ENCODE measurements around the gene RGS9BP. TPM values are rescaled to one million over a fixed set of nuclear protein-coding genes. Genes with fewer than 3 reads are reported as not detected.

The RGS9BP gene
- total RNA-seq, 4 donors from 2014 or later: 1.5 to 5.5 (median 3.9) TPM

DNA sequence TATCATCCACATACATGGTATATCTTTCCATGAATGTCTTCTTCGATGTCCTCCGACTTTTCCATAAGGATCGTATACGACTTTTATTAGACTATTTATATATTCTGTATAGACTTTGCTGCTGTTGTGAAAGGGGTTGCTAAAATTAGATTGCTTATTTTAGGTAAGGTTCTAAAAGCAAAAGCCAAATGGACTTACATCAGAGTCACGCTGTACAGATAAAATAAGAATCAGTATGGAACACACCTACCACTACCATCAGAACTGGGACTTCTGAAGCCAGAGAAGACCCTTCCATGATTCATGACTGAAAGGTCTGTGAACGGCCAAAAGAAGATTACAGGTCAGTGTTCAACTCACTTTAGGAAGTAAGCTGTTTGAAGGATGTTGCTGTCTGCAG lies 9.6 kb upstream of the RGS9BP start:
- intact Hi-C loops (cut with DNase I): no loop called here
- Histone ChIP-seq H3K36me3 (peaks cover 0 to 15% (median 4%) of the 10 kb centered on the region in 4 donors), H3K4me3 (no peak overlapping the region), H3K9me3 (no peaks in the 10 kb centered on the region), H3K27ac (replicated peaks in 1 of 4) (no peak overlapping the region), H3K27me3 (no peaks in the 10 kb centered on the region), H3K4me1 (peaks cover 12 to 34% (median 19%) of the 10 kb centered on the region in 4 donors)
- WGBS: 67% methylated on average over 6 of the region's 6 CpGs
- TF ChIP-seq POLR2A (IDR thresholded peaks at IDR 0.05; ENCODE audit: low read depth) (no peak), POLR2AphosphoS5 (IDR thresholded peaks at IDR 0.05) (no peak), EP300 (IDR thresholded peaks at IDR 0.05) (no peak)
- TF ChIP-seq, protein P1, sequence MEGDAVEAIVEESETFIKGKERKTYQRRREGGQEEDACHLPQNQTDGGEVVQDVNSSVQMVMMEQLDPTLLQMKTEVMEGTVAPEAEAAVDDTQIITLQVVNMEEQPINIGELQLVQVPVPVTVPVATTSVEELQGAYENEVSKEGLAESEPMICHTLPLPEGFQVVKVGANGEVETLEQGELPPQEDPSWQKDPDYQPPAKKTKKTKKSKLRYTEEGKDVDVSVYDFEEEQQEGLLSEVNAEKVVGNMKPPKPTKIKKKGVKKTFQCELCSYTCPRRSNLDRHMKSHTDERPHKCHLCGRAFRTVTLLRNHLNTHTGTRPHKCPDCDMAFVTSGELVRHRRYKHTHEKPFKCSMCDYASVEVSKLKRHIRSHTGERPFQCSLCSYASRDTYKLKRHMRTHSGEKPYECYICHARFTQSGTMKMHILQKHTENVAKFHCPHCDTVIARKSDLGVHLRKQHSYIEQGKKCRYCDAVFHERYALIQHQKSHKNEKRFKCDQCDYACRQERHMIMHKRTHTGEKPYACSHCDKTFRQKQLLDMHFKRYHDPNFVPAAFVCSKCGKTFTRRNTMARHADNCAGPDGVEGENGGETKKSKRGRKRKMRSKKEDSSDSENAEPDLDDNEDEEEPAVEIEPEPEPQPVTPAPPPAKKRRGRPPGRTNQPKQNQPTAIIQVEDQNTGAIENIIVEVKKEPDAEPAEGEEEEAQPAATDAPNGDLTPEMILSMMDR (IDR thresholded peaks at IDR 0.05): no peak
- no peak for DNase-seq (ENCODE audit: extremely low spot score)

GRCh38 chr19:32669310-32669709 lies 6.3 kb upstream of the RGS9BP start:
- H3K4me1 ChIP-seq: peaks cover 28 to 54% (median 36%) of the 10 kb centered on the region in 4 donors
- no peak overlapping the region for H3K27ac ChIP-seq (replicated peaks in 1 of 4)

GRCh38 chr19:32671883-32672593 lies 3.6 kb upstream of the RGS9BP start:
- Histone ChIP-seq H3K27ac (replicated peaks in 1 of 4) (no peak overlapping the region), H3K9me3 (no peaks in the 10 kb centered on the region), H3K36me3 (peaks cover 0 to 11% (median 2%) of the 10 kb centered on the region in 4 donors), H3K4me3 (no peak overlapping the region), H3K4me1 (peaks cover 36 to 64% (median 46%) of the 10 kb centered on the region in 4 donors), H3K27me3 (peaks cover 0 to 13% (median 0%) of the 10 kb centered on the region in 4 donors)
- no peak for DNase-seq (ENCODE audit: extremely low spot score)
- TF ChIP-seq POLR2A (IDR thresholded peaks at IDR 0.05; ENCODE audit: low read depth) (no peak), POLR2AphosphoS5 (IDR thresholded peaks at IDR 0.05) (no peak), EP300 (IDR thresholded peaks at IDR 0.05) (no peak)
- TF ChIP-seq, protein P1 (IDR thresholded peaks at IDR 0.05): no peak
- intact Hi-C loops (cut with DNase I): no loop called here
- WGBS: 81% methylated on average over 14 of the region's 14 CpGs

More at GRCh38 chr19:32669310-32669709, 6.3 kb upstream of the RGS9BP start:
- intact Hi-C loops (cut with DNase I): no loop called here
- DNase-seq (ENCODE audit: extremely low spot score): no peak
- no peaks in the 10 kb centered on the region for H3K27me3 ChIP-seq
- H3K36me3 ChIP-seq: peaks cover 0 to 15% (median 4%) of the 10 kb centered on the region in 4 donors
- WGBS: 82% methylated on average over 3 of the region's 3 CpGs
- no peaks in the 10 kb centered on the region for H3K9me3 ChIP-seq
- TF ChIP-seq, protein P1 (IDR thresholded peaks at IDR 0.05): no peak
- TF ChIP-seq EP300 (IDR thresholded peaks at IDR 0.05) (no peak), POLR2A (IDR thresholded peaks at IDR 0.05; ENCODE audit: low read depth) (no peak), POLR2AphosphoS5 (IDR thresholded peaks at IDR 0.05) (no peak)
- no peak overlapping the region for H3K4me3 ChIP-seq

DNA sequence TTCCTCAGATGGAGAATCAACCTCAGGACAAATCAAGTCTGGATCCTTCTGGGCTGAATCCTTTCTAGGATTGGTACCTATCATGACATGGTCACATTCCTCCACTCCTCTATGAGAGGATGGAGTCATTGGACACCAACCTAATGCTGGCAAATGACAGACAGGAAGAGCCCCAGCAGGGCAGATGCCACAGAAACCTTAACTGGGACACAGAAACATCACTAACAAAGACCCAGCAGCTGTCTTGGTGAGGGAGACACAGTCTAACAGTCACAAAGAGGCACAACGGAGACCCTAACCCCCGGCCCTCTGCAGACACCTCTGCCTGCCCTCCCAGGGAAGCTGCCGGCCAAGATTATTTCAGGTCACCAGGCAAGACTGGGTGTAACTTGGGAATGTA lies 2.8 kb upstream of the RGS9BP start:
- H3K27ac ChIP-seq (replicated peaks in 1 of 4): no peak overlapping the region
- no peak overlapping the region for H3K4me3 ChIP-seq
- 74% methylated on average over 3 of the region's 3 CpGs for WGBS
- peaks cover 0 to 7% (median 0%) of the 10 kb centered on the region in 4 donors for H3K36me3 ChIP-seq
- H3K4me1 ChIP-seq: peaks cover 40 to 71% (median 52%) of the 10 kb centered on the region in 4 donors
- intact Hi-C loops (cut with DNase I): no loop called here
- TF ChIP-seq, protein P1 (IDR thresholded peaks at IDR 0.05): no peak
- TF ChIP-seq POLR2AphosphoS5 (IDR thresholded peaks at IDR 0.05): no peak
- no peak for TF ChIP-seq POLR2A (IDR thresholded peaks at IDR 0.05; ENCODE audit: low read depth)
- TF ChIP-seq EP300 (IDR thresholded peaks at IDR 0.05): no peak
- H3K27me3 ChIP-seq: peaks cover 0 to 13% (median 0%) of the 10 kb centered on the region in 4 donors
- DNase-seq (ENCODE audit: extremely low spot score): no peak
- H3K9me3 ChIP-seq: no peaks in the 10 kb centered on the region

All from esophagus muscularis mucosa (tissue), 4 donors.